B cell (primary cell): ENCODE results near the gene KCNT1. TPM values are rescaled to one million over a fixed set of nuclear protein-coding genes. Genes with fewer than 3 reads are reported as not detected.

Experiments
- ATAC-seq: fragments of 200-7000 bp; cut with Tn5 transposase; one replicate; pipeline ENCODE4 v1.10.0; 2021; ENCODE audit warnings: low read depth, mild to moderate bottlenecking, moderate number of reproducible peaks, moderate library complexity
- CTCF ChIA-PET: fragments of 350-600 bp; sonication (Branson Sonifier 250); formaldehyde crosslinking; loops from one replicate; lab custom pipeline; 2021; ENCODE audit warnings: antibody characterized with exemption, inconsistent platforms; lab: Charles Lee
- POLR2A ChIA-PET: fragments of 350-600 bp; sonication (Branson Sonifier 250); formaldehyde crosslinking; loops from one replicate; lab custom pipeline; 2021; ENCODE audit warnings: antibody characterized with exemption; lab: Charles Lee
- DNase-seq: peaks from one replicate; pipeline ENCODE4 v3.0.0; 2013
- H2AFZ ChIP-seq: 2 replicates; pipeline ENCODE4 v1.6.1; 2012; ENCODE audit warnings: mild to moderate bottlenecking, low read depth, low read length; ENCODE audit not compliant: insufficient read depth, poor library complexity, severe bottlenecking
- H3K27ac ChIP-seq, 2 donors: 1 replicate in 1 of 2; 2 replicates in 1 of 2; pipeline ENCODE4 v1.5.1; 2012 to 2013; ENCODE audit warnings: low read length in 2 of 2, mild to moderate bottlenecking in 2 of 2, moderate library complexity in 1 of 2
- H3K27me3 ChIP-seq, 4 experiments: fragments of 200-600 bp in 1 of 4; sonication (generic) in 1 of 4; replicated peaks in 1 of 4; 1 replicate in 2 of 4; 2 replicates in 2 of 4; pipeline versions ENCODE4 v1.6.1 to v1.7.0; 2013 to 2016; ENCODE audit warnings: low read length in 3 of 4, mild to moderate bottlenecking in 2 of 4, mixed read lengths in 1 of 4, moderate library complexity in 1 of 4; ENCODE audit not compliant: insufficient read depth in 4 of 4, control insufficient read depth in 3 of 4; ENCODE audit errors: control extremely low read depth in 1 of 4
- H3K36me3 ChIP-seq, 2 experiments: replicated peaks in 1 of 2; 1 replicate in 1 of 2; 2 replicates in 1 of 2; pipeline versions ENCODE4 v1.6.1 to v1.7.1; 2013; ENCODE audit warnings: low read length in 1 of 2; ENCODE audit not compliant: insufficient read depth in 2 of 2, control insufficient read depth in 1 of 2; ENCODE audit errors: control extremely low read depth in 1 of 2, extremely low read depth in 1 of 2
- H3K4me1 ChIP-seq, 2 donors: fragments of 200-600 bp in 1 of 2; sonication (generic) in 1 of 2; 1 replicate in 1 of 2; 2 replicates in 1 of 2; pipeline versions ENCODE4 v1.5.1 to v1.6.1; 2013 to 2017; ENCODE audit warnings: low read length in 2 of 2; ENCODE audit not compliant: control insufficient read depth in 2 of 2, insufficient read depth in 2 of 2
- H3K4me2 ChIP-seq: replicated peaks from 2 replicates; pipeline ENCODE3; 2012; ENCODE audit warnings: mild to moderate bottlenecking, low read depth, low read length; ENCODE audit not compliant: poor library complexity, severe bottlenecking
- H3K4me3 ChIP-seq, 5 experiments: fragments of 200-600 bp in 1 of 5; sonication (generic) in 1 of 5; 1 replicate in 3 of 5; 2 replicates in 2 of 5; pipeline versions ENCODE4 v1.5.1 to v1.7.0; 2011 to 2016; ENCODE audit warnings: low read length in 4 of 5, mild to moderate bottlenecking in 4 of 5, low read depth in 2 of 5, control low read depth in 1 of 5, moderate library complexity in 1 of 5; ENCODE audit not compliant: insufficient read depth in 1 of 5; ENCODE audit errors: control extremely low read depth in 1 of 5, extremely low read depth in 1 of 5
- H3K79me2 ChIP-seq: fragments of 200-600 bp; sonication (generic); one replicate; pipeline ENCODE4 v1.6.0; 2016; ENCODE audit warnings: low read length; ENCODE audit not compliant: control insufficient read depth, insufficient read depth
- H3K9ac ChIP-seq: fragments of 200-600 bp; sonication (generic); 2 replicates; pipeline ENCODE4 v1.6.1; 2017; ENCODE audit warnings: mild to moderate bottlenecking, low read length, moderate library complexity
- H3K9me3 ChIP-seq, 3 donors: one replicate each; pipeline versions ENCODE4 v1.6.1 to v1.7.1; 2013; ENCODE audit warnings: low read length in 2 of 3; ENCODE audit not compliant: control insufficient read depth in 2 of 3, insufficient read depth in 1 of 3; ENCODE audit errors: control extremely low read depth in 1 of 3
- H4K20me1 ChIP-seq: 2 replicates; pipeline ENCODE4 v1.6.0; 2012; ENCODE audit warnings: mild to moderate bottlenecking, low read length; ENCODE audit not compliant: insufficient read depth, control insufficient read depth, poor library complexity, severe bottlenecking
- H3K27ac Mint-ChIP-seq: one replicate; pipeline ENCODE4 v1.8.0; 2021; ENCODE audit warnings: mixed read lengths
- H3K27me3 Mint-ChIP-seq: one replicate; pipeline ENCODE4 v1.8.0; 2021; ENCODE audit warnings: mixed read lengths
- H3K4me1 Mint-ChIP-seq: one replicate; pipeline ENCODE4 v1.8.0; 2021; ENCODE audit warnings: mixed read lengths
- H3K4me3 Mint-ChIP-seq: one replicate; pipeline ENCODE4 v1.8.0; 2021; ENCODE audit warnings: mixed read lengths
- H3K9me3 Mint-ChIP-seq: one replicate; pipeline ENCODE4 v1.8.0; 2022; ENCODE audit warnings: mixed read lengths; ENCODE audit not compliant: insufficient read depth
- EZH2 ChIP-seq: IDR thresholded peaks from 2 replicates; pipeline ENCODE4 v1.6.1; 2012; ENCODE audit warnings: borderline replicate concordance, low read depth, mild to moderate bottlenecking, moderate library complexity, low read length; ENCODE audit not compliant: insufficient read depth, poor library complexity, severe bottlenecking
- WGBS: methylation state at CpG from one replicate; pipeline ENCODE4 v1.1.5; 2013; ENCODE audit warnings: missing lambda C conversion rate; ENCODE audit not compliant: insufficient coverage; 5-methylcytosine and 5-hydroxymethylcytosine counted together
- intact Hi-C: fragments of 100-400 bp; cut with micrococcal nuclease; formaldehyde crosslinking; loops from one replicate; pipeline ENCODE4 v1.10.0; 2022
- polyA plus RNA-seq: library from polyadenylated mRNA; depleted of rRNA; stranded (reverse); fragments of >200 nt; gene quantifications from 2 replicates; pipeline ENCODE4 v1.2.3, GENCODE V29; 2012
- total RNA-seq, 2 donors: library from RNA; stranded (reverse); fragments of 120-200 nt in 1 of 2; gene quantifications; 1 replicate in 1 of 2; 2 replicates in 1 of 2; pipeline versions ENCODE4 v1.2.3 to v1.2.4, GENCODE V29; 2013 to 2022
- TF ChIP-seq, protein P1 (sequence below): fragments of 200-600 bp; IDR thresholded peaks from one replicate; pipeline ENCODE4 v1.8.0; 2022; ENCODE audit warnings: antibody characterized with exemption, mild to moderate bottlenecking

Gene KCNT1
- total and polyA plus RNA-seq, 2 donors (not counting 1 experiment from before 2014, with no cell fraction given) = not detected

DNA sequence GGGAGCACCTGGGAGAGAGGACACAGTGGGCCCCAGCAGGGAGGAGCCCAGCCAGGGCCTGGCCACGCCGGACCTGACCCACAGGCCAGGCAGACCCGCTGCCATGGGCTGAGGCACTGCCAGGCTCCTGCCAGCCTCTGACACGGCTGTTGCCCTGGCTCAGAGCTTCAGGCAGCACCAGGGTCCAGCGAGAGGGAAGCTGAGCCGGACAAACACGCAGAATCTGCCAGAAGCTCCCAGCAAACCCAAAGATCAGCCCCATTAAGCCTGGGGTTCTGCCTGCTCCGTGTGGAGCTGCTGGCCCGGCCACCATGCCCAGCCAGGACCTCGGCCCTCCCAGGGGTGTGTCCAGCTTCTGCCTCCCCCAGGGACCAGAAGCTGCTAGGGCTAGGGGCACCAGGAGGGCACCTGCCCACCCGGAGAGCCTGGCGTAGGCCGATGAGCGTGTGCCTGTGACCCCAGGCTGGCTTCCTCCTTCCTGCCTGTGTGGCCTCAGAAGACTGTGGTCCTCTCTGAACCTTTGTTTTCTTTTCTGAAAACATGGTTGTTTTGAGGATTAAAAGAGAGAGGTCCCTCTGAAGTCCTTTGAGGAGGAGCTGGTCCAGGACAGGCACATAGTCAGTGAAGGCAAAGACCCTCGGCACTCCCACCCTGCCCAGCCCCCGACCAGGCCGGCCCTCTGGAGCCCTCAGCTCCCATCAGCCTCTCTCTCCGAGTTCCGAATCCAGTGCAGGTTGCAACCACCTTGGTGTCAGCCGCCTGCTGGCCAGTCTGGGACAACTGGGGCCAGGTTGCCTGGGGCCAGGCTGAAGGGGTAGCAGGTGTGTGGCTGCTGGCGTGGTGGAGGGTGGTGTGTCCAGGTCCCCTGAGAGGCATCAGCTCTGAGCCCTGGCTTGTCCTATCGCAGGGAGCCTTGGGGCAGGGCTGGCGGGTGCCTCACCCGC, 39.6 kb downstream of the KCNT1 start:
- Histone ChIP-seq H3K4me2 (no peak overlapping the region), H3K79me2 (no peaks in the 10 kb centered on the region), H2AFZ (no peak overlapping the region), H3K4me3 (no peak overlapping the region), H3K36me3 (no peaks in the 10 kb centered on the region), H4K20me1 (no peaks in the 10 kb centered on the region), H3K4me1 (no peaks in the 10 kb centered on the region), H3K9ac (no peak overlapping the region), H3K27me3 (no peaks in the 10 kb centered on the region), H3K9me3 (no peaks in the 10 kb centered on the region), H3K27ac (no peak overlapping the region)
- TF ChIP-seq EZH2 = no peak
- TF ChIP-seq, protein P1, sequence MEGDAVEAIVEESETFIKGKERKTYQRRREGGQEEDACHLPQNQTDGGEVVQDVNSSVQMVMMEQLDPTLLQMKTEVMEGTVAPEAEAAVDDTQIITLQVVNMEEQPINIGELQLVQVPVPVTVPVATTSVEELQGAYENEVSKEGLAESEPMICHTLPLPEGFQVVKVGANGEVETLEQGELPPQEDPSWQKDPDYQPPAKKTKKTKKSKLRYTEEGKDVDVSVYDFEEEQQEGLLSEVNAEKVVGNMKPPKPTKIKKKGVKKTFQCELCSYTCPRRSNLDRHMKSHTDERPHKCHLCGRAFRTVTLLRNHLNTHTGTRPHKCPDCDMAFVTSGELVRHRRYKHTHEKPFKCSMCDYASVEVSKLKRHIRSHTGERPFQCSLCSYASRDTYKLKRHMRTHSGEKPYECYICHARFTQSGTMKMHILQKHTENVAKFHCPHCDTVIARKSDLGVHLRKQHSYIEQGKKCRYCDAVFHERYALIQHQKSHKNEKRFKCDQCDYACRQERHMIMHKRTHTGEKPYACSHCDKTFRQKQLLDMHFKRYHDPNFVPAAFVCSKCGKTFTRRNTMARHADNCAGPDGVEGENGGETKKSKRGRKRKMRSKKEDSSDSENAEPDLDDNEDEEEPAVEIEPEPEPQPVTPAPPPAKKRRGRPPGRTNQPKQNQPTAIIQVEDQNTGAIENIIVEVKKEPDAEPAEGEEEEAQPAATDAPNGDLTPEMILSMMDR = no peak
- ChIA-PET POLR2A (no interaction called here), CTCF (no interaction called here)
- ATAC-seq (no peak), DNase-seq (no peak)
- intact Hi-C loops = no loop called here
- 75% methylated on average over 24 of the region's 24 CpGs for WGBS
- Mint-ChIP-seq H3K4me1 (no peaks in the 10 kb centered on the region), H3K9me3 (no peaks in the 10 kb centered on the region), H3K27ac (no peak overlapping the region), H3K4me3 (no peak overlapping the region), H3K27me3 (peaks cover 9% of the 10 kb centered on the region)

DNA sequence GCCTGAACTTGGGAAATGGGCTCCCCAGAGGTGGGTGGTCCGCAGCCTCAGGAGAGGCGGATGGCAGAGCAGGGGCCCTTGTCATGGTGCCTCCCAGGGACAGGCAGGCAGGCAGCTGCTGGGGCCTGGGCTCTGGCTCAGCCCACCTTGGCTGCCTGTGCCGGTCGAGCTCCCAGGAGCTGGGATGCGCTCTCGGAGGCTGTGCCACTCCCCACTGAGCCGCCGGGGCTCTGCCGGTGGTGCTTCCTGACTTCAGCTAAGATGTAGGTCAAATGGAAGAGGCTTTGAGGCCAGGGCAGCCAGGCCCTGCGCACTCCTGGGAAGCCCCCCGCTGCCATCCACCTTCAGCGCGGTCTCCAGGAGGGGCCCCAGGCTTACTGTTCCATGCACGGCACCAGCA, 41.0 kb downstream of the KCNT1 start:
- Mint-ChIP-seq H3K4me3 (no peak overlapping the region), H3K27ac (no peak overlapping the region), H3K9me3 (no peaks in the 10 kb centered on the region), H3K27me3 (peaks cover 5% of the 10 kb centered on the region), H3K4me1 (no peaks in the 10 kb centered on the region)
- Histone ChIP-seq H3K36me3 (no peaks in the 10 kb centered on the region), H3K9me3 (no peaks in the 10 kb centered on the region), H3K27me3 (no peaks in the 10 kb centered on the region), H3K27ac (no peak overlapping the region), H3K79me2 (no peaks in the 10 kb centered on the region), H2AFZ (no peak overlapping the region), H3K4me2 (no peak overlapping the region), H4K20me1 (no peaks in the 10 kb centered on the region), H3K4me1 (no peaks in the 10 kb centered on the region), H3K9ac (no peak overlapping the region), H3K4me3 (no peak overlapping the region)
- intact Hi-C loops = no loop called here
- ATAC-seq (no peak), DNase-seq (no peak)
- ChIA-PET POLR2A (no interaction called here), CTCF (no interaction called here)
- no peak for TF ChIP-seq EZH2
- TF ChIP-seq, protein P1 = no peak
- 84% methylated on average over 14 of the region's 14 CpGs for WGBS
